GM20431 (cell line): ENCODE measurements around the gene SMARCA1.

ENCODE experiments used
- in situ Hi-C: fragments of 300-500 bp; cut with MseI, MboI; formaldehyde crosslinking; loops from one replicate; pipeline ENCODE4 v1.15.0; 2020; ENCODE audit warnings: low sequenced_read_pairs; ENCODE audit not compliant: unreplicated experiment

The SMARCA1 gene

GRCh38 chrX:129462707-129463106, 60.6 kb downstream of the SMARCA1 start:
- in situ Hi-C loops = no loop called here

DNA sequence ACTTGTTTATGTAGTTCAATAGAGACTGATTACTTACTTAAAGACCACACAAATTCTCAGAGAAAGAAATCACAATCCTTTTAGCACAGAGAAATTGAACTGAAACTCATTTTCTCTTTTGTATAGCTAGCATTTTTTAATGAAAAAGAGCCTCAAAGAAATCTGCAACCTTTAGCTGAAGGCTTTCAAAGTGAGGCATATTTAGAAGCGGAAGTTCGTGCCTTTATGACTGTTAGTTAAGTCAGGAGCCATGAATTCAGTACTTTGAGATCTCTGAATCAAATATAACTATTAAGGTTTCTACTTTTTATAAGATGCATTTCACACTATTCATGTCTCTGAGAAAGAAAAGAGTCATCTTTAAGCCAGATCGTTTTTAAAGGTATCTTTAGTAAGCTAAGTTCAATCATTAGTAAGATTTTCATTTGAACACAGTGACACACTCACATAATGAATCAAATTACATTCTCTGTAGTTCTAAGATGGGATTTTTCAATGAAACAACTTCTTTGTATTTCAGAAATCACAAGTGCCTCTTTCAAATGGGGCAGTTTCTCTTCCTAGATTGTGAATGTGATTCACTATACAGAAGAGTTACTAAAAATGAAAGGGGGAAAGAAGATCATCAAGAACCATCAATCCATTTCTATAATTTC, 61.4 kb downstream of the SMARCA1 start:
- in situ Hi-C loops = no loop called here

GRCh38 chrX:129452523-129452922, 70.8 kb downstream of the SMARCA1 start:
- in situ Hi-C loops = no loop called here

GRCh38 chrX:129450123-129450522, 73.2 kb downstream of the SMARCA1 start:
- in situ Hi-C loops = no loop called here

GRCh38 chrX:129449148-129449547, 74.1 kb downstream of the SMARCA1 start:
- in situ Hi-C loops = no loop called here

GRCh38 chrX:129445436-129445835, 77.9 kb downstream of the SMARCA1 start:
- in situ Hi-C loops = no loop called here

DNA sequence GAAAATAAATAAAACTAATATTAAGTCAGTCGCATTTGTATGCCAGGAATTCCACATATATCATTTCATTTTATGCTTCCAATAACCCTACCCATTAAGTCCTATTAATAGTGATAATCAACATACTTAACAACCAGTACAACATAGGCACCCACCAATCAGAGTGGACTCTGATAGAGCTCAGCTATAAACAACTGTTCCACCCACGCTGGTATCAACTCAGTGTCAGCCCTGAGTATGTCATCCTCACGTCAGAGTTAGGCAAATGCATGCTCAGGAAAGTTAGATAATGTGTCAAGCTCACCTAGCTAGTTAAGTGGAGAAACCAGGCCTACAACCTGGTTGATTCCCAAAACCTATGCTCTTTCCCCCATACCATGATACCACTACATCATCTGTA, 89.3 kb downstream of the SMARCA1 start:
- in situ Hi-C loops = no loop called here

- in situ Hi-C loops = no loop called here
Measured at GRCh38 chrX:129433461-129433860, 89.8 kb downstream of the SMARCA1 start.

DNA sequence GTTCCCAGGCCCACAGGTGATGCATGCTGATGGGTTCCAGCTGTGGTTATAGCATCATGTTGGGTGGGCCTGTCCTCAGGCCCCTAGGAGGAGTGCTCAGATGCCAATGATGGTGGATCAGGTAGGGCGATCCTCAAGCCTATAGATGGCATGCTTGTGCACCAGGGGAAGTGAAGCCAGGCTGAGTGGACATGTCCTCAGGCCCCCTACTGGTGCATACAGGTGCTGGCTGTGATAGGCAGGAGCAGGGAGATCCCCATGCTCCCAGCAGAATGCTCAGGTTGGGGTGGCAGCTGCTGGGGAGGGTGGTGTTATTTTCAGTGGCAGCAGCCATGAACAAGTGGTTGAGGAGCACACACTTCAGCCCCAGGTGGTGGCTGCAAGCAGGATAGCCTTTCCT, 96.0 kb downstream of the SMARCA1 start:
- in situ Hi-C loops = no loop called here

GRCh38 chrX:129423191-129423590, 100.1 kb downstream of the SMARCA1 start:
- in situ Hi-C loops = no loop called here

- in situ Hi-C loops = no loop called here
Measured at GRCh38 chrX:129404670-129405008, 118.7 kb downstream of the SMARCA1 start.

- in situ Hi-C loops = no loop called here
Measured at GRCh38 chrX:129403974-129404669, 119.2 kb downstream of the SMARCA1 start.
